ENCODE data around the gene ADAMTS4.

Gene ADAMTS4

DNA sequence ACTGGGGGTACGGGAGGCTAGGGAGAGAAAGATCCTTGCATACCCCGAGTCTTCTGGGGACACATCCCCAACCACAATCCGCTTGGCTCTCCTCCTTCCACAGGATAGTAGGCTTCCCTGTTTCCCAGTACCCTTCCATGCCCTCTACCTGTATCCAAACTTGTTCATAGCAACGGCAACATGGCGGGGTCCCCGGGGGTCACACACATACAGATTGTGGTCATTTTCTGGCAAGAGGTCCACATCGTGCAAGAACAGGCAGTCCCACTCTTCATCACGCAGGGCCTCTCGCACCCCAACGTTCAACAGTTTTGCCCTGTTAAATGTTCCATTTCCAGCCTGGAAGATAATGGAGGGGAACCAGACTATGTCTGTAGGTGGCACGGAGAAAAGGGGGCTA lies 25.1 kb downstream of the ADAMTS4 start:
- TF ChIP-seq, protein P1, sequence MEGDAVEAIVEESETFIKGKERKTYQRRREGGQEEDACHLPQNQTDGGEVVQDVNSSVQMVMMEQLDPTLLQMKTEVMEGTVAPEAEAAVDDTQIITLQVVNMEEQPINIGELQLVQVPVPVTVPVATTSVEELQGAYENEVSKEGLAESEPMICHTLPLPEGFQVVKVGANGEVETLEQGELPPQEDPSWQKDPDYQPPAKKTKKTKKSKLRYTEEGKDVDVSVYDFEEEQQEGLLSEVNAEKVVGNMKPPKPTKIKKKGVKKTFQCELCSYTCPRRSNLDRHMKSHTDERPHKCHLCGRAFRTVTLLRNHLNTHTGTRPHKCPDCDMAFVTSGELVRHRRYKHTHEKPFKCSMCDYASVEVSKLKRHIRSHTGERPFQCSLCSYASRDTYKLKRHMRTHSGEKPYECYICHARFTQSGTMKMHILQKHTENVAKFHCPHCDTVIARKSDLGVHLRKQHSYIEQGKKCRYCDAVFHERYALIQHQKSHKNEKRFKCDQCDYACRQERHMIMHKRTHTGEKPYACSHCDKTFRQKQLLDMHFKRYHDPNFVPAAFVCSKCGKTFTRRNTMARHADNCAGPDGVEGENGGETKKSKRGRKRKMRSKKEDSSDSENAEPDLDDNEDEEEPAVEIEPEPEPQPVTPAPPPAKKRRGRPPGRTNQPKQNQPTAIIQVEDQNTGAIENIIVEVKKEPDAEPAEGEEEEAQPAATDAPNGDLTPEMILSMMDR (conservative IDR thresholded peaks at IDR 0.05), result no peak
- no peak overlapping the region for H3K27ac ChIP-seq

DNA sequence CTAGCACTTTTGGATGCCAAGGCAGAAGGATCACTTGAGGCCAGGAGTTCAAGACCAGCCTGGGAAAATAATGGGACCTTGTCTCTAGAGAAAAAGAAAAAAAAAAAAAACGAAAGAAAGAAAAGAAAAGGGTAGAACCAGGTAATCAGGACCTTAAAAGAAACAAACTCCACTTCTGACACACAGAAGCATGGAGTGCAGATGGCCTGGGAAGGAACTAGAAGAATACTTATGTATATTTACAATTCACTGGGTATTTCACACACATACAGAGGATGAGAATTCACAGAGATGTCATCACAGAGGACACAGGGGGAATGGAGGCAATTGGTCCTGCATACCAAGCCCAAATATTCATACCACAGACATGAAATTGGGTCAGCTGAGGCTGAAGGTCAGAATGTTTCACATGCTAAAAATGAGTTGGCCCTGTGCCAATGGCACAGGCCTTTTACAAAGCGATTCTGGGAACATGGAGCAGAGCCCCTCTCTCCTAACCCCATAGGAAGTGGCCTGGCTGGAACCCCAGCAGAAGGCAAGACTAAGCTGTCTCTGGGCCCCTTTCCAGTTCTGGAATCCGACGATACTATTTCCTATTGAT lies 26.0 kb downstream of the ADAMTS4 start:
- TF ChIP-seq, protein P1 (conservative IDR thresholded peaks at IDR 0.05), result no peak
- H3K27ac ChIP-seq, result peak overlapping the region; percentile 14; the same call in 1 of the 2 replicates

DNA sequence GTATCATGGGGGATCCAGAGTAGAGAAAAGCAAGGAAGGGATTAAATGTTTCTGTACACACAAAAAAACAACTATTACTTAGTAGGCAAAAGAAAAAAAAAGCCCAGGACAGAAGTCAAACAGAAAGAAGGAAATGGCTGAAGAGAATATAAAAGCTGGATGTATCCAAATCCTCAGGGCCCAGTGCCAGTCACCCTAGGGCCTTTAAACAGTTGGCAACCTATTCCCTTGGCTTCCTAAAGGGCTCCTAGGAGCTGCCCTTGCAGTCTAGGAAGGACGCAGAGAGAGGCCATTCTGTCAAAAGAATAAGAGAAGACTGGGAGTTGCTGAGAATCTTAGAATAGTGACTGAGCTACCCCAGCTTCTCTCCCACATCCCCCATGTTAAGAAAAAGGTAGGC lies 26.5 kb downstream of the ADAMTS4 start:
- 0 out of 2 replicates have a peak overlapping the region, but pooled peaks have one; percentile 14 for H3K27ac ChIP-seq
- TF ChIP-seq, protein P1 (conservative IDR thresholded peaks at IDR 0.05), result no peak

DNA sequence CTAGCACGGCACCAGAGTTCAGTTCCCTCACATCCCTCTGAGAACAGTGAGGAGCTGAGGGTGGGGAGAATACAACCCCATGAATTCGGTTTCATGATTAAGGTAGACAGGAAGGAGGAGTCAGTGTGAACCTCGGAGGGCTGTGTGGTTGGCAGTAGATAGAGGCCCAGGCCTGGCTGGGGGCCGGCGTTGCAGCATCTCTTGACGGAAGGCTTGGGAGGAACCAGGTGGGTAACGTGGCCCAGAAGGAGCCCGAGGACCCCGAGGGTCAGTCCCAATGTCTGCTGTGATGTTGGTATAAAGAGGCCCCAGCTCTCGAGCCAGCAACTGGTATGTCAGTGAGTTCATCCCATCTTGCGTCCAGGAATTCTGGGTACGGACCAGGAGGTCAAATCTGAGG lies 27.2 kb downstream of the ADAMTS4 start:
- TF ChIP-seq, protein P1 (conservative IDR thresholded peaks at IDR 0.05), result no peak
- 0 out of 2 replicates have a peak overlapping the region, but pooled peaks have one; percentile 2 for H3K27ac ChIP-seq

DNA sequence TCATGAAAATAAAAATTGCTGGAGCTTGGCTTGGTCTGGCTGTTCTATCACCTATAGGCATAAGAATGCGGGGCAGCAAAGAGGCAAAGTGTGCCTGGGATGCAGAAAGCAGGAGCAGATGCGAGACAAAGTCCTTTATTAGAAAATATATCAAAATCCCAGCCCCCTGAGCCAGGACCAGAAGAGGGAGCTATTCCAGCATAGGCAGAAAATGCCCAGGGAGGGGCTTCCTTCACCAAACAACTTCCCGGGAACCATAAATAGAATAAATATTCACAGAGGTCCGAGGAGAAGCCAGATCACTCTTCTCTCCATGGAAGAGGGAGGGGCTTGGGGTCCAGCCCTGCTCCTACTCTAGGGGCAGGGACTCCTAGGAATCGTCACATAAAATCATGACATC lies 27.7 kb downstream of the ADAMTS4 start:
- H3K27ac ChIP-seq, result 0 out of 2 replicates have a peak overlapping the region, but pooled peaks have one; percentile 2
- TF ChIP-seq, protein P1 (conservative IDR thresholded peaks at IDR 0.05), result peak; percentile 32; the same call in 1 of the 2 replicates

DNA sequence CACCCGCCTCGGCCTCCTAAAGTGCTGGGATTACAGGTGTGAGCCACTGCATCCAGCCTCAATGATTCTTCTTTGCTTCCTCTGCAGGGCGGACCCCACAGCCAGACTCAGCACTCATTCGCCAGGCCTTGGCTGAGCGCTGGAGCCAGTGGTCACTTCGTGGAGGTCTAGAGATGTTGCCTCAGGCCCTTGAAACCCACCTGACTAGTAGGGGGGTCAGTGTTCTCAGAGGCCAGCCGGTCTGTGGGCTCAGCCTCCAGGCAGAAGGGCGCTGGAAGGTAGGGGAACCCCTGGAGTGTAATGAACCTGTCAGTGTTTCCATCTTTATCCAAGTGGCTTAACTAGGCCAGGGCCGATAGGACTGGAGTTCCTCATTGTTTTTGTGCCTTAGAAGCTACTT lies 29.9 kb downstream of the ADAMTS4 start:
- H3K27ac ChIP-seq, result no peak overlapping the region
- TF ChIP-seq, protein P1 (conservative IDR thresholded peaks at IDR 0.05), result no peak

DNA sequence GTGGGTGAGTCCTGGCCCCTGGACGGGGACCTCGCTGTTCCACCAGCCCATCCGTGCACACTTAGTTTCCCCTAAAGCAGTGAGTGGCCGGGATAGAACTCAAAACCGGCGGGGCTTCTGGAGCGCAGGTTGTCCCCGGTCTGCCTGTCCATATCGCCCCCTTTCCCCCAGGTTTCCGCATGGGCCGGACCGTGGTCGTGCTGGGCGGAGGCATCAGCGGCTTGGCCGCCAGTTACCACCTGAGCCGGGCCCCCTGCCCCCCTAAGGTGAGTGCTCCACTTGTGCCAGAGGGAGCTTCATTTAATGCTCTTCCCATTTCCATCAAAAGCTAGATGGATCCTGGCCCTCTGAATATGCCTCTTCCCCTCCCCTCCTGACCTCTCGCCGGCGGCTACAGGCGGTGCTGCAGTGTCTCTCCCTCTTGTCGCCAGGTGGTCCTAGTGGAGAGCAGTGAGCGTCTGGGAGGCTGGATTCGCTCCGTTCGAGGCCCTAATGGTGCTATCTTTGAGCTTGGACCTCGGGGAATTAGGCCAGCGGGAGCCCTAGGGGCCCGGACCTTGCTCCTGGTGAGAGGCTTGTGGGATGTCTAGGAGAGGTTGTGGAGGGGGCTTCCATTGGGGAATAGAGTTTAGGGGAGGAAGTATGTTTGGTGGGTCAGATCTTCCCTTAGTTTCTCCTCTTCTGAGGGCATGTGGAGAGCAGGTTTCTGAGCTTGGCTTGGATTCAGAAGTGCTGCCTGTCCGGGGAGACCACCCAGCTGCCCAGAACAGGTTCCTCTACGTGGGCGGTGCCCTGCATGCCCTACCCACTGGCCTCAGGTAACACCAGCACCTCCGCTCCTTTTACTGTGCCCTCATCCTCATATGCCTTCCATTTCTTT lies 31.9 kb downstream of the ADAMTS4 start:
- peak overlapping the region; percentile 79 for H3K27ac ChIP-seq
- TF ChIP-seq, protein P1 (conservative IDR thresholded peaks at IDR 0.05), result no peak
